Right cardiac atrium (tissue), 5 donors: ENCODE measurements around the gene HSPB9. TPM values are rescaled to one million over a fixed set of nuclear protein-coding genes. Genes with fewer than 3 reads are reported as not detected.

ENCODE experiments used
- ATAC-seq, 2 donors: fragments of 200-7000 bp; cut with Tn5 transposase; one replicate each; pipeline versions ENCODE4 v1.8.0 to v1.9.1; 2020; ENCODE audit warnings: moderate library complexity in 2 of 2, mild to moderate bottlenecking in 1 of 2
- DNase-seq, 3 donors: peaks; one replicate each; pipeline ENCODE4 v3.0.0-alpha.2; 2020
- H3K27ac ChIP-seq: one replicate; pipeline ENCODE4 v1.5.1; 2013; ENCODE audit warnings: mild to moderate bottlenecking, low read length, control low read depth, moderate library complexity
- H3K27me3 ChIP-seq: one replicate; pipeline ENCODE4 v1.6.1; 2013; ENCODE audit not compliant: control insufficient read depth, insufficient read depth
- H3K4me1 ChIP-seq: one replicate; pipeline ENCODE4 v1.6.1; 2013; ENCODE audit warnings: low read length; ENCODE audit not compliant: control insufficient read depth, insufficient read depth
- H3K4me3 ChIP-seq: one replicate; pipeline ENCODE4 v1.5.1; 2013; ENCODE audit warnings: low read length, control low read depth
- H3K9me3 ChIP-seq: one replicate; pipeline ENCODE4 v1.6.1; 2013; ENCODE audit warnings: low read length; ENCODE audit not compliant: control insufficient read depth
- WGBS: extraction: QIAGEN DNeasy Blood & Tissue Kit; methylation state at CpG from one replicate; pipeline ENCODE4 v1.1.7; 2013; 5-methylcytosine and 5-hydroxymethylcytosine counted together
- intact Hi-C, 4 donors: fragments of 100-400 bp; cut with DNase I; formaldehyde crosslinking; loops; one replicate each; pipeline versions ENCODE4 v1.11.0 to v1.14.0; 2022 to 2023
- polyA plus RNA-seq: library from polyadenylated mRNA; stranded (reverse); fragments of 200-250 nt; gene quantifications from one replicate; pipeline ENCODE4 v1.2.3, GENCODE V29; 2013
- total RNA-seq, 4 donors: library from RNA; stranded (reverse); fragmentation: NEBNext Ultra II Directional; extraction: Animal tissue kit (Norgen Biotek cat#: 25700); gene quantifications; one replicate each; pipeline ENCODE4 v1.2.1, GENCODE V29; 2021
- donor health status: healthy with polysubstance abuse.
- donor health status: DM: no; HTN: yes; CAD: no.
- donor health status: DM: no; HTN: no; CAD: no.
- donor health status: DM: no; HTN: yes; CAD: no; lungs with severe emphysema.
- donor health status: DM: yes; HTN: yes; CAD: no.

The HSPB9 gene
- total and polyA plus RNA-seq, 5 donors: 0.18 to 0.21 (median 0.20) TPM; not detected in 1

- no peak overlapping the region for H3K4me3 ChIP-seq
- peak in 1 of 3 donors; percentile 28 for DNase-seq
- intact Hi-C loops: no loop called here
- 89% methylated on average over 3 of the region's 3 CpGs for WGBS
- H3K9me3 ChIP-seq: no peaks in the 10 kb centered on the region
- no peak overlapping the region for H3K27ac ChIP-seq
- no peaks in the 10 kb centered on the region for H3K27me3 ChIP-seq
- ATAC-seq: no peak
- peaks cover 6% of the 10 kb centered on the region for H3K4me1 ChIP-seq
Measured at GRCh38 chr17:42124256-42124655, 1.7 kb downstream of the HSPB9 start.

GRCh38 chr17:42125565-42125964 lies 3.0 kb downstream of the HSPB9 start:
- no peak overlapping the region for H3K4me3 ChIP-seq
- H3K27me3 ChIP-seq: no peaks in the 10 kb centered on the region
- no peak overlapping the region for H3K27ac ChIP-seq
- H3K9me3 ChIP-seq: no peaks in the 10 kb centered on the region
- ATAC-seq (no peak), DNase-seq (peak in 1 of 3 donors; percentile 56)
- H3K4me1 ChIP-seq: peaks cover 8% of the 10 kb centered on the region
- intact Hi-C loops: no loop called here
- 82% methylated on average over 12 of the region's 12 CpGs for WGBS

- no peak overlapping the region for H3K27ac ChIP-seq
- DNase-seq (no peak), ATAC-seq (no peak)
- intact Hi-C loops: no loop called here
- 79% methylated on average over 3 of the region's 3 CpGs for WGBS
- no peaks in the 10 kb centered on the region for H3K9me3 ChIP-seq
- H3K4me3 ChIP-seq: no peak overlapping the region
- peaks cover 14% of the 10 kb centered on the region for H3K4me1 ChIP-seq
- no peaks in the 10 kb centered on the region for H3K27me3 ChIP-seq
Measured at GRCh38 chr17:42126836-42127235, 4.2 kb downstream of the HSPB9 start.

- H3K27ac ChIP-seq: no peak overlapping the region
- intact Hi-C loops: no loop called here
- DNase-seq (no peak), ATAC-seq (no peak)
- H3K4me3 ChIP-seq: no peak overlapping the region
- peaks cover 14% of the 10 kb centered on the region for H3K4me1 ChIP-seq
- WGBS: 96% methylated on average over 6 of the region's 6 CpGs
- H3K9me3 ChIP-seq: no peaks in the 10 kb centered on the region
- H3K27me3 ChIP-seq: no peaks in the 10 kb centered on the region
Measured at GRCh38 chr17:42127414-42127813, 4.8 kb downstream of the HSPB9 start.

GRCh38 chr17:42129109-42129837 lies 6.7 kb downstream of the HSPB9 start:
- Histone ChIP-seq H3K27me3 (no peaks in the 10 kb centered on the region), H3K4me3 (no peak overlapping the region), H3K9me3 (no peaks in the 10 kb centered on the region), H3K4me1 (peaks cover 26% of the 10 kb centered on the region), H3K27ac (peak overlapping the region; percentile 57)
- DNase-seq (peak; percentile 53 to 75 (median 75)), ATAC-seq (peak; percentile 71 to 81)
- intact Hi-C loops: no loop called here
- 83% methylated on average over 8 of the region's 8 CpGs for WGBS

- intact Hi-C loops: no loop called here
- DNase-seq: no peak
- Histone ChIP-seq H3K4me3 (no peak overlapping the region), H3K9me3 (no peaks in the 10 kb centered on the region), H3K27ac (peak overlapping the region; percentile 57), H3K27me3 (no peaks in the 10 kb centered on the region), H3K4me1 (peaks cover 27% of the 10 kb centered on the region)
- WGBS: 91% methylated on average over 16 of the region's 16 CpGs
- ATAC-seq: no peak
Measured at GRCh38 chr17:42130310-42130936, 7.8 kb downstream of the HSPB9 start.

- DNase-seq (no peak), ATAC-seq (no peak)
- Histone ChIP-seq H3K27me3 (no peaks in the 10 kb centered on the region), H3K4me1 (peaks cover 30% of the 10 kb centered on the region), H3K9me3 (no peaks in the 10 kb centered on the region), H3K4me3 (no peak overlapping the region), H3K27ac (peak overlapping the region; percentile 54)
- intact Hi-C loops: no loop called here
- 92% methylated on average over 4 of the region's 4 CpGs for WGBS
Measured at GRCh38 chr17:42131232-42131631, 8.6 kb downstream of the HSPB9 start.

- H3K4me3 ChIP-seq: no peak overlapping the region
- no peak for DNase-seq
Measured at GRCh38 chr17:42131981-42132432, 9.4 kb downstream of the HSPB9 start.

GRCh38 chr17:42132941-42133340 lies 10.3 kb downstream of the HSPB9 start:
- H3K27me3 ChIP-seq: no peaks in the 10 kb centered on the region
- WGBS: 43% methylated on average over 3 of the region's 3 CpGs
- no peak overlapping the region for H3K4me3 ChIP-seq
- no peaks in the 10 kb centered on the region for H3K9me3 ChIP-seq
- ATAC-seq: peak; percentile 17 to 43
- intact Hi-C loops: no loop called here
- H3K4me1 ChIP-seq: peaks cover 34% of the 10 kb centered on the region
- peak in 1 of 3 donors; percentile 77 for DNase-seq
- H3K27ac ChIP-seq: peak overlapping the region; percentile 65

More at GRCh38 chr17:42131981-42132432, 9.4 kb downstream of the HSPB9 start:
- intact Hi-C loops: no loop called here
- Histone ChIP-seq H3K4me1 (peaks cover 34% of the 10 kb centered on the region), H3K27me3 (no peaks in the 10 kb centered on the region), H3K27ac (peak overlapping the region; percentile 33), H3K9me3 (no peaks in the 10 kb centered on the region)
- WGBS: 51% methylated on average over 4 of the region's 4 CpGs
- peak in 1 of 2 donors; percentile 24 for ATAC-seq

GRCh38 chr17:42133461-42134041 lies 10.9 kb downstream of the HSPB9 start:
- no peak for ATAC-seq
- peak overlapping the region; percentile 65 for H3K27ac ChIP-seq
- intact Hi-C loops: no loop called here
- 45% methylated on average over 4 of the region's 4 CpGs for WGBS
- DNase-seq: no peak
- H3K4me3 ChIP-seq: no peak overlapping the region
- H3K9me3 ChIP-seq: no peaks in the 10 kb centered on the region
- no peaks in the 10 kb centered on the region for H3K27me3 ChIP-seq
- H3K4me1 ChIP-seq: peaks cover 37% of the 10 kb centered on the region

GRCh38 chr17:42135151-42135550 lies 12.5 kb downstream of the HSPB9 start:
- peaks cover 35% of the 10 kb centered on the region for H3K4me1 ChIP-seq
- no peaks in the 10 kb centered on the region for H3K9me3 ChIP-seq
- WGBS: 82% methylated on average over 6 of the region's 6 CpGs
- peak overlapping the region; percentile 87 for H3K27ac ChIP-seq
- ATAC-seq: no peak
- no peak for DNase-seq
- H3K27me3 ChIP-seq: no peaks in the 10 kb centered on the region
- H3K4me3 ChIP-seq: no peak overlapping the region
- intact Hi-C loops: no loop called here
